ENCODE measurements around the gene IL10RA.

The IL10RA gene

GRCh38 chr11:118047749-118048148 lies 61.6 kb downstream of the IL10RA start:
- Histone ChIP-seq H3K9me3 (replicated peaks in 1 of 2; ENCODE audit: control insufficient read depth in 2 of 2, insufficient read depth in 1 of 2, low read depth in 1 of 2, low read length in 2 of 2) (no peaks in the 10 kb centered on the region), H3K27me3 (ENCODE audit: control insufficient read depth in 3 of 3, insufficient read depth in 3 of 3, low read depth in 1 of 3, low read length in 3 of 3) (peaks cover 0 to 25% (median 0%) of the 10 kb centered on the region in 3 experiments), H2AFZ (ENCODE audit: low read length) (no peak overlapping the region), H2BK5ac (ENCODE audit: low read length) (no peak overlapping the region), H4K8ac (ENCODE audit: low read depth, low read length) (no peak overlapping the region), H3K23ac (ENCODE audit: low read depth, low read length, poor library complexity) (no peak overlapping the region), H3K4me3 (ENCODE audit: low read length in 2 of 2) (no peak overlapping the region), H3K36me3 (replicated peaks in 1 of 2; ENCODE audit: control insufficient read depth in 2 of 2, insufficient read depth in 2 of 2, low read length in 2 of 2) (no peaks in the 10 kb centered on the region), H3K14ac (ENCODE audit: low read length) (no peak overlapping the region), H3K27ac (replicated peaks; ENCODE audit: low read length) (no peak overlapping the region), H2BK120ac (ENCODE audit: low read depth, low read length) (no peak overlapping the region), H3K18ac (ENCODE audit: low read length) (no peak overlapping the region), H4K91ac (ENCODE audit: low read depth, low read length, poor library complexity) (no peak overlapping the region), H3K79me1 (ENCODE audit: low read depth, low read length) (no peaks in the 10 kb centered on the region), H2BK15ac (ENCODE audit: low read length) (no peak overlapping the region), H2AK5ac (ENCODE audit: low read depth, low read length) (no peak overlapping the region), H3K4ac (ENCODE audit: low read length) (no peak overlapping the region), H2BK12ac (ENCODE audit: low read length) (no peak overlapping the region), H3K9ac (ENCODE audit: low read depth, low read length, poor library complexity) (no peak overlapping the region), H3K4me1 (ENCODE audit: control insufficient read depth in 2 of 2, insufficient read depth in 1 of 2, low read depth in 1 of 2, low read length in 2 of 2) (no peaks in the 10 kb centered on the region), H3K4me2 (ENCODE audit: insufficient read depth, low read length, poor library complexity, severe bottlenecking) (no peak overlapping the region)
- no peak for DNase-seq (ENCODE audit: low spot score)
- WGBS, 2 donors (ENCODE audit: extremely low coverage in 2 of 2, insufficient read length in 2 of 2, insufficient replicate concordance in 1 of 2): no CpG with 5 or more reads among the region's 4 CpGs

GRCh38 chr11:118048472-118049370 lies 62.5 kb downstream of the IL10RA start:
- Histone ChIP-seq H3K4me2 (ENCODE audit: insufficient read depth, low read length, poor library complexity, severe bottlenecking) (no peak overlapping the region), H2AFZ (ENCODE audit: low read length) (no peak overlapping the region), H3K4me3 (ENCODE audit: low read length in 2 of 2) (no peak overlapping the region), H3K79me1 (ENCODE audit: low read depth, low read length) (no peaks in the 10 kb centered on the region), H3K36me3 (replicated peaks in 1 of 2; ENCODE audit: control insufficient read depth in 2 of 2, insufficient read depth in 2 of 2, low read length in 2 of 2) (no peaks in the 10 kb centered on the region), H3K9me3 (replicated peaks in 1 of 2; ENCODE audit: control insufficient read depth in 2 of 2, insufficient read depth in 1 of 2, low read depth in 1 of 2, low read length in 2 of 2) (no peaks in the 10 kb centered on the region), H2BK15ac (ENCODE audit: low read length) (no peak overlapping the region), H3K27me3 (ENCODE audit: control insufficient read depth in 3 of 3, insufficient read depth in 3 of 3, low read depth in 1 of 3, low read length in 3 of 3) (peaks cover 0 to 25% (median 0%) of the 10 kb centered on the region in 3 experiments), H3K9ac (ENCODE audit: low read depth, low read length, poor library complexity) (no peak overlapping the region), H2AK5ac (ENCODE audit: low read depth, low read length) (no peak overlapping the region), H2BK120ac (ENCODE audit: low read depth, low read length) (no peak overlapping the region), H4K8ac (ENCODE audit: low read depth, low read length) (no peak overlapping the region), H4K91ac (ENCODE audit: low read depth, low read length, poor library complexity) (no peak overlapping the region), H3K18ac (ENCODE audit: low read length) (no peak overlapping the region), H3K27ac (replicated peaks; ENCODE audit: low read length) (no peak overlapping the region), H2BK12ac (ENCODE audit: low read length) (no peak overlapping the region), H3K4me1 (ENCODE audit: control insufficient read depth in 2 of 2, insufficient read depth in 1 of 2, low read depth in 1 of 2, low read length in 2 of 2) (no peaks in the 10 kb centered on the region), H3K14ac (ENCODE audit: low read length) (no peak overlapping the region), H2BK5ac (ENCODE audit: low read length) (no peak overlapping the region), H3K4ac (ENCODE audit: low read length) (no peak overlapping the region), H3K23ac (ENCODE audit: low read depth, low read length, poor library complexity) (no peak overlapping the region)
- no CpG with 5 or more reads among the region's 11 CpGs for WGBS, 2 donors (ENCODE audit: extremely low coverage in 2 of 2, insufficient read length in 2 of 2, insufficient replicate concordance in 1 of 2)
- DNase-seq (ENCODE audit: low spot score): no peak

GRCh38 chr11:118049771-118050170 lies 63.6 kb downstream of the IL10RA start:
- no peak overlapping the region for H3K27ac ChIP-seq (replicated peaks; ENCODE audit: low read length)
- H4K8ac ChIP-seq (ENCODE audit: low read depth, low read length): no peak overlapping the region
- no peak overlapping the region for H2AFZ ChIP-seq (ENCODE audit: low read length)
- peak overlapping the region; percentile 11 for H2BK5ac ChIP-seq (ENCODE audit: low read length)
- H2BK12ac ChIP-seq (ENCODE audit: low read length): no peak overlapping the region
- H4K91ac ChIP-seq (ENCODE audit: low read depth, low read length, poor library complexity): no peak overlapping the region
- H2AK5ac ChIP-seq (ENCODE audit: low read depth, low read length): no peak overlapping the region
- no peaks in the 10 kb centered on the region for H3K9me3 ChIP-seq (replicated peaks in 1 of 2; ENCODE audit: control insufficient read depth in 2 of 2, insufficient read depth in 1 of 2, low read depth in 1 of 2, low read length in 2 of 2)
- H3K4me2 ChIP-seq (ENCODE audit: insufficient read depth, low read length, poor library complexity, severe bottlenecking): no peak overlapping the region
- peaks cover 0 to 24% (median 0%) of the 10 kb centered on the region in 3 experiments for H3K27me3 ChIP-seq (ENCODE audit: control insufficient read depth in 3 of 3, insufficient read depth in 3 of 3, low read depth in 1 of 3, low read length in 3 of 3)
- H3K18ac ChIP-seq (ENCODE audit: low read length): no peak overlapping the region
- WGBS, 2 donors (ENCODE audit: extremely low coverage in 2 of 2, insufficient read length in 2 of 2, insufficient replicate concordance in 1 of 2): no CpG with 5 or more reads among the region's 6 CpGs
- H2BK15ac ChIP-seq (ENCODE audit: low read length): no peak overlapping the region
- H3K9ac ChIP-seq (ENCODE audit: low read depth, low read length, poor library complexity): no peak overlapping the region
- H3K4me1 ChIP-seq (ENCODE audit: control insufficient read depth in 2 of 2, insufficient read depth in 1 of 2, low read depth in 1 of 2, low read length in 2 of 2): no peaks in the 10 kb centered on the region
- H2BK120ac ChIP-seq (ENCODE audit: low read depth, low read length): no peak overlapping the region
- no peak overlapping the region for H3K23ac ChIP-seq (ENCODE audit: low read depth, low read length, poor library complexity)
- H3K36me3 ChIP-seq (replicated peaks in 1 of 2; ENCODE audit: control insufficient read depth in 2 of 2, insufficient read depth in 2 of 2, low read length in 2 of 2): no peaks in the 10 kb centered on the region
- no peak overlapping the region for H3K14ac ChIP-seq (ENCODE audit: low read length)
- H3K79me1 ChIP-seq (ENCODE audit: low read depth, low read length): no peaks in the 10 kb centered on the region
- no peak overlapping the region for H3K4ac ChIP-seq (ENCODE audit: low read length)
- no peak for DNase-seq (ENCODE audit: low spot score)
- no peak overlapping the region for H3K4me3 ChIP-seq (ENCODE audit: low read length in 2 of 2)

GRCh38 chr11:118050208-118050891 lies 64.2 kb downstream of the IL10RA start:
- Histone ChIP-seq H3K14ac (ENCODE audit: low read length) (peak overlapping the region; percentile 4), H3K4me1 (ENCODE audit: control insufficient read depth in 2 of 2, insufficient read depth in 1 of 2, low read depth in 1 of 2, low read length in 2 of 2) (no peaks in the 10 kb centered on the region), H3K4me3 (ENCODE audit: low read length in 2 of 2) (no peak overlapping the region), H4K8ac (ENCODE audit: low read depth, low read length) (no peak overlapping the region), H3K36me3 (replicated peaks in 1 of 2; ENCODE audit: control insufficient read depth in 2 of 2, insufficient read depth in 2 of 2, low read length in 2 of 2) (no peaks in the 10 kb centered on the region), H3K18ac (ENCODE audit: low read length) (peak overlapping the region; percentile 33), H2AK5ac (ENCODE audit: low read depth, low read length) (no peak overlapping the region), H3K27ac (replicated peaks; ENCODE audit: low read length) (no peak overlapping the region), H4K91ac (ENCODE audit: low read depth, low read length, poor library complexity) (no peak overlapping the region), H2AFZ (ENCODE audit: low read length) (no peak overlapping the region), H2BK12ac (ENCODE audit: low read length) (no peak overlapping the region), H3K27me3 (ENCODE audit: control insufficient read depth in 3 of 3, insufficient read depth in 3 of 3, low read depth in 1 of 3, low read length in 3 of 3) (peaks cover 0 to 19% (median 0%) of the 10 kb centered on the region in 3 experiments), H3K9ac (ENCODE audit: low read depth, low read length, poor library complexity) (no peak overlapping the region), H3K4ac (ENCODE audit: low read length) (no peak overlapping the region), H3K23ac (ENCODE audit: low read depth, low read length, poor library complexity) (no peak overlapping the region), H2BK120ac (ENCODE audit: low read depth, low read length) (no peak overlapping the region), H2BK5ac (ENCODE audit: low read length) (peak overlapping the region; percentile 11), H3K79me1 (ENCODE audit: low read depth, low read length) (no peaks in the 10 kb centered on the region), H2BK15ac (ENCODE audit: low read length) (no peak overlapping the region), H3K4me2 (ENCODE audit: insufficient read depth, low read length, poor library complexity, severe bottlenecking) (no peak overlapping the region), H3K9me3 (replicated peaks in 1 of 2; ENCODE audit: control insufficient read depth in 2 of 2, insufficient read depth in 1 of 2, low read depth in 1 of 2, low read length in 2 of 2) (no peaks in the 10 kb centered on the region)
- no CpG with 5 or more reads among the region's 7 CpGs for WGBS, 2 donors (ENCODE audit: extremely low coverage in 2 of 2, insufficient read length in 2 of 2, insufficient replicate concordance in 1 of 2)
- no peak for DNase-seq (ENCODE audit: low spot score)
